ENCODE data around the gene CNTF. TPM values are rescaled to one million over a fixed set of nuclear protein-coding genes. Genes with fewer than 3 reads are reported as not detected.

CNTF gene
- total and polyA plus RNA-seq, 2 experiments from 2014 or later, result 0.46 to 1.6 TPM

- no peaks in the 10 kb centered on the region for H3K9me2 ChIP-seq (ENCODE audit: insufficient read depth)
- WGBS, 2 experiments (ENCODE audit: low coverage in 1 of 2, low lambda C conversion rate in 2 of 2, missing lambda C conversion rate in 2 of 2), result 46 to 48% methylated on average over 3 of the region's 3 CpGs
- no peak overlapping the region for H2AFZ ChIP-seq
- no peaks in the 10 kb centered on the region; the same call in 1 of the 2 replicates for H3K27me3 ChIP-seq (replicated peaks; ENCODE audit: insufficient read depth)
- no peaks in the 10 kb centered on the region for H3K36me3 ChIP-seq (ENCODE audit: low read depth)
- no peaks in the 10 kb centered on the region for H3F3A ChIP-seq (ENCODE audit: insufficient read depth)
- H3K4me2 ChIP-seq (ENCODE audit: unreplicated experiment), result no peak overlapping the region
- no peak overlapping the region for H3K9ac ChIP-seq
- no peaks in the 10 kb centered on the region for H3K79me2 ChIP-seq (ENCODE audit: insufficient read depth)
- DNase-seq, result no peak
- no peak overlapping the region for H3K27ac ChIP-seq
- in situ Hi-C loops (cut with MboI), result loop anchor here (10.0 kb wide), 1 partner anchor 126 kb away; no protein-coding TSS in a partner anchor
- no peaks in the 10 kb centered on the region for H4K20me1 ChIP-seq (ENCODE audit: insufficient read depth)
- no peaks in the 10 kb centered on the region for H3K4me1 ChIP-seq (ENCODE audit: insufficient read depth)
- no peak overlapping the region for H3K4me3 ChIP-seq
- TF ChIP-seq EZH2phosphoT487 (IDR thresholded peaks at IDR 0.05; ENCODE audit: insufficient read depth, low read depth) (no peak), EZH2 (IDR thresholded peaks at IDR 0.05; ENCODE audit: insufficient read depth, poor library complexity, severe bottlenecking) (no peak)
- no peaks in the 10 kb centered on the region for H3K9me3 ChIP-seq (ENCODE audit: low read depth)
These were observed 36.2 kb downstream of the CNTF start for GRCh38 chr11:58658623-58659022.

DNA sequence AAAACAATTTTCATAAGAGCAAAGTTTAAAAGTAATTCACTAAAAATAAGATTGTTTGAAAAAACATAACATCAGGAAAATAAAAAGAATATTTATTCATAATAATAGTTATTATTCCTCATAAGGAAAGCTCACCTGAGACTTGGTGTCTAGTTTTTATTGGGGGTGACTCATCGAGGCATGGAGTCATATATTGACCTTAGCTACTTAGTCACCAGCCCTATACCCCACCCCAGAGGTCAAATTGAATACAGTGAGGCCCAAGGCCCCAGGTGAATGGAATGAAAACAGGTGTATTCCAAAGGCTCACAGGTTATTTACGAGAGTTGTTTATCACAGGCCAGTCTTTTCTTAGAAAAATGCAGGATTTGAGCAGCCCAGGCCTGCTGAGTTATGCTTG lies 36.9 kb downstream of the CNTF start:
- no peaks in the 10 kb centered on the region for H3K36me3 ChIP-seq (ENCODE audit: low read depth)

GRCh38 chr11:58659910-58660570 lies 37.6 kb downstream of the CNTF start:
- no peaks in the 10 kb centered on the region for H3K79me2 ChIP-seq (ENCODE audit: insufficient read depth)
- no peak overlapping the region for H3K27ac ChIP-seq
- H3K9me3 ChIP-seq (ENCODE audit: low read depth), result no peaks in the 10 kb centered on the region
- no peaks in the 10 kb centered on the region for H3K36me3 ChIP-seq (ENCODE audit: low read depth)
- in situ Hi-C loops (cut with MboI), result loop anchor here (10.0 kb wide), 1 partner anchor 125 kb away; no protein-coding TSS in a partner anchor
- no peak overlapping the region for H3K4me2 ChIP-seq (ENCODE audit: unreplicated experiment)
- no peak for DNase-seq
- no peaks in the 10 kb centered on the region for H3F3A ChIP-seq (ENCODE audit: insufficient read depth)
- H3K9me2 ChIP-seq (ENCODE audit: insufficient read depth), result no peaks in the 10 kb centered on the region
- H3K9ac ChIP-seq, result no peak overlapping the region
- H3K4me3 ChIP-seq, result no peak overlapping the region
- TF ChIP-seq EZH2 (IDR thresholded peaks at IDR 0.05; ENCODE audit: insufficient read depth, poor library complexity, severe bottlenecking) (no peak), EZH2phosphoT487 (IDR thresholded peaks at IDR 0.05; ENCODE audit: insufficient read depth, low read depth) (no peak)
- no peaks in the 10 kb centered on the region; the same call in 1 of the 2 replicates for H3K27me3 ChIP-seq (replicated peaks; ENCODE audit: insufficient read depth)
- no peak overlapping the region for H2AFZ ChIP-seq
- WGBS, 2 experiments (ENCODE audit: low coverage in 1 of 2, low lambda C conversion rate in 2 of 2, missing lambda C conversion rate in 2 of 2), result 62 to 69% methylated on average over 5 of the region's 5 CpGs
- no peaks in the 10 kb centered on the region for H4K20me1 ChIP-seq (ENCODE audit: insufficient read depth)
- no peaks in the 10 kb centered on the region for H3K4me1 ChIP-seq (ENCODE audit: insufficient read depth)

More for the DNA sequence above, 36.9 kb downstream of the CNTF start:
- no peak overlapping the region for H3K4me2 ChIP-seq (ENCODE audit: unreplicated experiment)
- no peaks in the 10 kb centered on the region for H3K79me2 ChIP-seq (ENCODE audit: insufficient read depth)
- no peak for DNase-seq
- no peak for TF ChIP-seq EZH2phosphoT487 (IDR thresholded peaks at IDR 0.05; ENCODE audit: insufficient read depth, low read depth)
- TF ChIP-seq EZH2 (IDR thresholded peaks at IDR 0.05; ENCODE audit: insufficient read depth, poor library complexity, severe bottlenecking), result no peak
- no peak overlapping the region for H3K9ac ChIP-seq
- H3K27ac ChIP-seq, result no peak overlapping the region
- H3K27me3 ChIP-seq (replicated peaks; ENCODE audit: insufficient read depth), result no peaks in the 10 kb centered on the region; the same call in 1 of the 2 replicates
- no peaks in the 10 kb centered on the region for H4K20me1 ChIP-seq (ENCODE audit: insufficient read depth)
- in situ Hi-C loops (cut with MboI), result loop anchor here (10.0 kb wide), 1 partner anchor 125 kb away; no protein-coding TSS in a partner anchor
- no peak overlapping the region for H2AFZ ChIP-seq
- no peaks in the 10 kb centered on the region for H3K9me2 ChIP-seq (ENCODE audit: insufficient read depth)
- WGBS, 2 experiments (ENCODE audit: low coverage in 1 of 2, low lambda C conversion rate in 2 of 2, missing lambda C conversion rate in 2 of 2), result 44 to 52% methylated on average over 2 of the region's 2 CpGs
- no peaks in the 10 kb centered on the region for H3F3A ChIP-seq (ENCODE audit: insufficient read depth)
- no peaks in the 10 kb centered on the region for H3K4me1 ChIP-seq (ENCODE audit: insufficient read depth)
- no peaks in the 10 kb centered on the region for H3K9me3 ChIP-seq (ENCODE audit: low read depth)
- no peak overlapping the region for H3K4me3 ChIP-seq

- Histone ChIP-seq H3K4me2 (ENCODE audit: unreplicated experiment) (no peak overlapping the region), H3K79me2 (ENCODE audit: insufficient read depth) (no peaks in the 10 kb centered on the region)
- no peak for DNase-seq
These were observed 49.6 kb downstream of the CNTF start for GRCh38 chr11:58671983-58672633.

More at GRCh38 chr11:58671983-58672633, 49.6 kb downstream of the CNTF start:
- Histone ChIP-seq H3K27ac (no peak overlapping the region), H3K9me2 (ENCODE audit: insufficient read depth) (no peaks in the 10 kb centered on the region), H2AFZ (no peak overlapping the region), H3K4me1 (ENCODE audit: insufficient read depth) (no peaks in the 10 kb centered on the region), H3F3A (ENCODE audit: insufficient read depth) (no peaks in the 10 kb centered on the region), H4K20me1 (ENCODE audit: insufficient read depth) (no peaks in the 10 kb centered on the region), H3K36me3 (ENCODE audit: low read depth) (no peaks in the 10 kb centered on the region), H3K4me3 (no peak overlapping the region), H3K9ac (no peak overlapping the region), H3K27me3 (replicated peaks; ENCODE audit: insufficient read depth) (no peaks in the 10 kb centered on the region), H3K9me3 (ENCODE audit: low read depth) (no peaks in the 10 kb centered on the region)
- TF ChIP-seq EZH2 (IDR thresholded peaks at IDR 0.05; ENCODE audit: insufficient read depth, poor library complexity, severe bottlenecking) (no peak), EZH2phosphoT487 (IDR thresholded peaks at IDR 0.05; ENCODE audit: insufficient read depth, low read depth) (no peak)
- 54 to 56% methylated on average over 6 of the region's 6 CpGs for WGBS, 2 experiments (ENCODE audit: low coverage in 1 of 2, low lambda C conversion rate in 2 of 2, missing lambda C conversion rate in 2 of 2)
- in situ Hi-C loops (cut with MboI), result no loop called here

Data from GM23248 (cell line).